ENCODE data around the gene PKP3.
A peak's percentile ranks its signal among the peaks of the same experiment; 100 is the strongest.
"Not testable (repeated sequence)": the region's sequence is repeated elsewhere in the genome, so short reads cannot be mapped to it uniquely, and the experiment has no call there.

Gene PKP3

GRCh38 chr11:396511-396947 is 2.5 kb downstream of the PKP3 start:
- DNase-seq: no peak

- DNase-seq: no peak
These were observed 3.0 kb downstream of the PKP3 start for GRCh38 chr11:396948-397548.

DNA sequence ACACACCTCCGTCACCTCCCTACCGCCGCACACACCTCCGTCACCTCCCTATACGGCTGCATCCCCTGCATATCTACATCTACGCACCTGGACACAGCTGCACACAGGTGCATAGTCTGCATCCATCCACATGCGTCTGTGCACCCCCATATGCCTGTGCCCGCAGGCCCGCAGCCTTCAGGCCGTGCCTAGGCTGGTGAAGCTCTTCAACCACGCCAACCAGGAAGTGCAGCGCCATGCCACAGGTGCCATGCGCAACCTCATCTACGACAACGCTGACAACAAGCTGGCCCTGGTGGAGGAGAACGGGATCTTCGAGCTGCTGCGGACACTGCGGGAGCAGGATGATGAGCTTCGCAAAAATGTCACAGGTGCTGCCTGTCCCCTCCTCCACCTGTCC is 4.8 kb downstream of the PKP3 start:
- no peak for DNase-seq

GRCh38 chr11:399731-400211 is 5.8 kb downstream of the PKP3 start:
- no peak for DNase-seq

GRCh38 chr11:400241-400689 is 6.3 kb downstream of the PKP3 start:
- DNase-seq: no peak

DNA sequence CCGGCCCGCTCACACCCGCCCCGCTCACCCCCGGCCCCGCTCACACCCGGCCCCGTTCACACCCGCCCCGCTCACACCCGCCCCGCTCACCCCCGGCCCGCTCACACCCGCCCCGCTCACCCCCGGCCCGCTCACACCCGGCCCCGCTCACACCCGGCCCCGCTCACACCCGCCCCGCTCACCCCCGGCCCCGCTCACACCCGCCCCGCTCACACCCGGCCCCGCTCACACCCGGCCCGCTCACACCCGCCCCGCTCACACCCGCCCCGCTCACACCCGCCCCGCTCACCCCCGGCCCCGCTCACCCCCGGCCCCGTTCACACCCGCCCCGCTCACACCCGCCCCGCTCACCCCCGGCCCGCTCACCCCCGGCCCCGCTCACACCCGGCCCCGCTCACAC is 7.2 kb downstream of the PKP3 start:
- not testable (repeated sequence) for DNase-seq

- DNase-seq: no peak
These were observed 9.2 kb downstream of the PKP3 start for GRCh38 chr11:403021-403760.

DNA sequence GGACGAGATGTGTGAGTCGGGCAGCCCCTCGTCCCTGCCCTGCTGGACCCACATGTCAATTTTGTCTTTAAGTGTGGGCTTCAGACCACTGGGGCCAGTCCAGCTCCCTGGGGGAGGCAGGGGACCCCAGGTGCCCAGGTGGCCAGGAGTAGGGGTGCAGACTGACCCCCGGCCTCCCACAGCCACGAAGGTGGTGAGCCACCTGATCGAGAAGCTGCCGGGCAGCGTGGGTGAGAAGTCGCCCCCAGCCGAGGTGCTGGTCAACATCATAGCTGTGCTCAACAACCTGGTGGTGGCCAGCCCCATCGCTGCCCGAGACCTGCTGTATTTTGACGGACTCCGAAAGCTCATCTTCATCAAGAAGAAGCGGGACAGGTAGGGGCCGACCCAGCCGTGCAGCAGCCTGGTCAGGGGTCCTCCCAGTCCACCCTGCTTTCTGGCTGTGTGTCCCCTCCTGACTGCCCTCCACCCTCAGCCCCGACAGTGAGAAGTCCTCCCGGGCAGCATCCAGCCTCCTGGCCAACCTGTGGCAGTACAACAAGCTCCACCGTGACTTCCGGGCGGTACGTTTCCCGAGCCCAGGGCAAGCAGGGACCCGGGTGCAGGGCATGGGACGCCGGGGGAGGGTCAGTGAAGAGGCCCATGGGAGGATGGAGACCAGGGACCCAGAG is 9.9 kb downstream of the PKP3 start:
- DNase-seq: no peak

GRCh38 chr11:404551-405264 is 10.7 kb downstream of the PKP3 start:
- DNase-seq: no peak

- DNase-seq: no peak
These were observed 11.4 kb downstream of the PKP3 start for GRCh38 chr11:405323-405953.

DNA sequence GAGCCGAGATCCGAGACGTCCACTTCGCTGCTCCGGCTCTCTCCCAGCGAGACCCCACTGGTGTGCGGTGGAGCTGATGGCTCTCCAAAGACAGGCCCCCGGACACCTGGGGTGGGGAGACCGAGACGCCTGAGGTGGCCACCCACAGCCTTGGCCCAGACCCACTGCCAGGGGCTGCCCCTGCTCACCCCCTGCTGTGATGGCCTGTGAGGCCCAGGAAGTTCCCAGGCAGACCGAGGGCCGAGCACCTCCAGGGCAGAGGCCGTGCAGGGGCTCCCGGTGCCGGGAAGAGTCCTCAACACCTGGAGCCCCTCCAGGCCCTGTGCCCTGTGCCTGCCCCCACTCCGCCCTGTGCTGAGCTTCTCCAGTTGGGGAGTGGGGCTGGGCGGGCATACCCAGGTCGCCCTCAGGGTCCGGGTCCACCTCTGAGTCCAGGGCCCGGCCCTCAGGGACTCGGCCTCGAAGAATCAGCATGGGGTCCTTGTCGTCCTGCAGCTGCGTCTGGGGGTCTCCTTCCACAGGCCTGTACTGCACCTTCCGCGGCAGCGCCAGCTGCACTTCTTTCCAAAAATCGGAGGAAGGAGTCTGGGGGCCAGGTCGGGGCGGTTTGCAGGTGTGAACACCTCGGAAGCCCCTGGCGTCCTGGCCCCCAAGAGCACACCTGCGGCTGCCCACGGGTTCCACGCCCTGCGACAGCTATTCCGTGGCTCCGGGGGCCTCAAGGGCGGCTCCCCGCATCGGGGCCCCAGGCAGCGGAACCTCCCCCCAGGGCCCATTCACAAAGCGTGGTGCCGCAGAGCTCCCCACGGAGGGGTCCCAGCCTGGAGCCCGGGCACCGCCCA is 12.2 kb downstream of the PKP3 start:
- no peak for DNase-seq

GRCh38 chr11:406796-407650 is 13.0 kb downstream of the PKP3 start:
- DNase-seq: peak; percentile 30

- DNase-seq: no peak
These were observed 13.7 kb downstream of the PKP3 start for GRCh38 chr11:407651-408123.

DNA sequence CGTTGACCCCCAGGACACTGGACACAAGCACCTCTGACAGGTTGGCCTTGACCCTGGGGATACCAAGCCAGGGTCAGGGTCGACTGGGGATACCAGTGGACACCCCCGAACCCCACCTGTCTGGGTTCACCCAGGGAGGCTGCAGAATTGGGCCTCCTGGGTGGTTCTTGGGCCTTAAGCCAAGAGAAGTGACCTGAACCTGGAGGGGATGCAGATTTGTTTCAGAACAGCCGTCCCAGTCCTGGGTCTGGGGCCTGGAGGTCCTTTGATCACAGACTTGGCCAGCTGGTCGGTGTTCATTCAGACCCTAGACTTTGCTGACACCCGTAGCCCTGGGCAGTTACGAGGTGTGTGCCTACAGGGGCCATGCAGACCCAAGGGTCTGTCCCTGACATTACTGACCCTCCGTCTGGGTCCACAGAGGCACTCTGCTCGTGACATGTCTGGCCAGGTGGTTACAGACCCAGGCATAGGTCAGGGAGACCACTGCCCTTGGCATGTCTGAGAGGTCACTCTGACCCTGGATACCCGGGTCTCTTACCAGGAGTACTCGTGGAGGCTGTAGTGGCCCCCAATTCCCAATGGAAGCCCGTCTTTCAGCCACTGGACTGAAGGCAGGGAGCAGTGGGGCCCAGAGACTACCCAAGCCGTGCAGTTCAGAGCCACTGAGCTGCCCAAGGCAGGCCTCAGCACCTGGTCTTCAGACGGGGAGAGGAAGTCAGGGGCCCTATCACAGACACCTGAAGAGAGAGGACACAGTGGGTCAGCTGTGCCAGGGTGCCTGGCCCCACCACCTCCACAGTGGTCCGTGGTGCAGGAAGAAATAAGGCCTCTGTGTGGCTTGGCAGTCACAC is 14.4 kb downstream of the PKP3 start:
- no peak for DNase-seq

GRCh38 chr11:409008-409599 is 15.1 kb downstream of the PKP3 start:
- DNase-seq: no peak

GRCh38 chr11:409600-410483 is 15.8 kb downstream of the PKP3 start:
- DNase-seq: no peak

DNA sequence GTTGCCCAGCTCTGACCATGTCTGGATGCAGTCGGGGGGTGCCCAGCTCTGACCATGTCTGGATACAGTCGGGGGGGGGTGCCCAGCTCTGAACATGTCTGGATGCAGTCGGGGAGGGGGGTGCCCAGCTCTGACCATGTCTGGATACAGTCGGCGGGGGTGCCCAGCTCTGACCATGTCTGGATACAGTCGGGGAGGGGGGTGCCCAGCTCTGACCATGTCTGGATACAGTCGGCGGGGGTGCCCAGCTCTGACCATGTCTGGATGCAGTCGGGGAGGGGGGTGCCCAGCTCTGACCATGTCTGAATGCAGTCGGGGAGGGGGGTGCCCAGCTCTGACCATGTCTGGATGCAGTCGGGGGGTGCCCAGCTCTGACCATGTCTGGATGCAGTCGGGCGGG is 16.7 kb downstream of the PKP3 start:
- not testable (repeated sequence) for DNase-seq

DNA sequence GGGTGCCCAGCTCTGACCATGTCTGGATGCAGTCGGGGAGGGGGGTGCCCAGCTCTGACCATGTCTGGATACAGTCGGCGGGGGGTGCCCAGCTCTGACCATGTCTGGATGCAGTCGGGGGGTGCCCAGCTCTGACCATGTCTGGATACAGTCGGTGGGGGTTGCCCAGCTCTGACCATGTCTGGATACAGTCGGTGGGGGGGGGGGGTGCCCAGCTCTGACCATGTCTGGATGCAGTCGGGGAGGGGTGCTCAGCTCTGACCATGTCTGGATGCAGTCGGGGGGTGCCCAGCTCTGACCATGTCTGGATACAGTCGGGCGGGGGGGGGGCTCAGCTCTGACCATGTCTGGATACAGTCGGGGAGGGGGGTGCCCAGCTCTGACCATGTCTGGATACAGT is 17.5 kb downstream of the PKP3 start:
- DNase-seq: not testable (repeated sequence)

Data from SHP77 treated with DMSO at 0.1 percent for 48 hours (cell line).